Thymus (tissue), 11 donors: Measurements from ENCODE around the gene MIB1. TPM values are rescaled to one million over a fixed set of nuclear protein-coding genes. Genes with fewer than 3 reads are reported as not detected.

Experiments
- DNase-seq, 9 donors: peaks; one replicate each; pipeline ENCODE4 v3.0.0-alpha.2; 2013; ENCODE audit warnings: low spot score in 9 of 9, low read depth in 6 of 9, missing footprints in 1 of 9
- H3K27ac ChIP-seq, 2 donors: one replicate each; pipeline ENCODE4 v1.5.1; 2013; ENCODE audit warnings: control low read depth in 1 of 2, low read depth in 1 of 2, low read length in 1 of 2, mild to moderate bottlenecking in 1 of 2, moderate library complexity in 1 of 2
- H3K27me3 ChIP-seq, 2 donors: one replicate each; pipeline ENCODE4 v1.5.1; 2013; ENCODE audit warnings: low read length in 1 of 2; ENCODE audit not compliant: control insufficient read depth in 2 of 2, insufficient read depth in 1 of 2
- H3K36me3 ChIP-seq, 2 donors: one replicate each; pipeline ENCODE4 v1.5.1; 2013; ENCODE audit warnings: low read length in 1 of 2, mild to moderate bottlenecking in 1 of 2, moderate library complexity in 1 of 2; ENCODE audit not compliant: control insufficient read depth in 2 of 2, insufficient read depth in 2 of 2
- H3K4me1 ChIP-seq, 2 donors: one replicate each; pipeline ENCODE4 v1.5.1; 2013; ENCODE audit warnings: low read length in 2 of 2; ENCODE audit not compliant: control insufficient read depth in 2 of 2, insufficient read depth in 2 of 2
- H3K4me3 ChIP-seq, 2 donors: one replicate each; pipeline ENCODE4 v1.5.1; 2013; ENCODE audit warnings: low read length in 2 of 2, control low read depth in 1 of 2, mild to moderate bottlenecking in 1 of 2
- H3K9me3 ChIP-seq, 2 donors: one replicate each; pipeline ENCODE4 v1.5.1; 2013; ENCODE audit warnings: low read length in 1 of 2, mild to moderate bottlenecking in 1 of 2; ENCODE audit not compliant: control insufficient read depth in 2 of 2, insufficient read depth in 1 of 2
- WGBS: extraction: QIAGEN DNeasy Blood & Tissue Kit; methylation state at CpG from one replicate; pipeline ENCODE4 v1.1.7; 2013; 5-methylcytosine and 5-hydroxymethylcytosine counted together
- polyA plus RNA-seq: library from polyadenylated mRNA; stranded (reverse); fragments of 200-250 nt; gene quantifications from one replicate; pipeline ENCODE4 v1.2.3, GENCODE V29; 2013
- total RNA-seq: library from RNA; stranded (reverse); fragments of 120-200 nt; gene quantifications from one replicate; pipeline ENCODE4 v1.2.4, GENCODE V29; 2013
- donor health status: healthy.

Gene MIB1
- total and polyA plus RNA-seq, 2 donors = 8.8 to 33.2 TPM

DNA sequence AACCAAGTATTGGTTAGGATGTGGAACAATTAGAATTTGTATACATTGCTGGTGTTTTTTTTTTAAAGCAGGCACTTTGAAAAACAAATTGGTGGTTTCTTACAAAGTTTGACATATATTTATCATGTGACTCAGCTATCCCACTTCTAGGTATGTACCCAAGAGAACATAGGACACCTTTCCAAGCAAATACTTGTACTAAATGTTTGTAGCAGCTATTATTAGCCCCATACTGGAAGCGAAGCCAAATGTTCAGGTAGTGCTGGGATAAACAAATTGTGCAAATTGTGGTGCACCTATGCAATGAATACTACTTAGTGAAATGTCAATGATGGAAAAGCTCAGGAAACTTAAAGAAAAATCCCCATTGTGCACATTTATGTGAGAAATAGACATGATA, 101.0 kb downstream of the MIB1 start:
- no peaks in the 10 kb centered on the region for H3K27me3 ChIP-seq
- no peaks in the 10 kb centered on the region for H3K9me3 ChIP-seq
- H3K36me3 ChIP-seq = peaks cover 10 to 16% of the 10 kb centered on the region in 2 donors
- H3K4me1 ChIP-seq = no peaks in the 10 kb centered on the region
- H3K27ac ChIP-seq = no peak overlapping the region
- no peak for DNase-seq
- 95% methylated on average over 1 of the region's 1 CpG for WGBS
- no peak overlapping the region for H3K4me3 ChIP-seq

DNA sequence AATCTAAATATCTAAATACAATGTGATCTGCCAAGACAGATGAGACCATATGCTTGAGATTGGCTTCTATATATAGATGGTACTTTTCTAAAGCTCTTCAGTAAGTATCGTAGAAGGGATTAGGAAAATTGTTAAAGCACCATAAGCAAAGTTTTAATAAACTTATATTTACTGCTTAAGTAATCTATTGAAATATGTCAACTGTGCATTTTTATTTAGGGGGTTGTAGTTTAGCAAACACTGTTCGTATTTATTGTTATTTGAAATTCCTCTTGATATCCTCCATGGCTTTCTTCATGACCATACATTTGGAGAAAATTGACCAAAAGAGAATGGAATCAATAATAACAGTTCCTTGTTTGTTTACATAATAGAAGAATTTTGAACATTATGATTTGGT, 102.7 kb downstream of the MIB1 start:
- no peak overlapping the region for H3K27ac ChIP-seq
- peaks cover 10 to 23% of the 10 kb centered on the region in 2 donors for H3K36me3 ChIP-seq
- WGBS = over 99% methylated on average over 2 of the region's 2 CpGs
- no peaks in the 10 kb centered on the region for H3K9me3 ChIP-seq
- no peak for DNase-seq
- H3K4me3 ChIP-seq = no peak overlapping the region
- H3K27me3 ChIP-seq = no peaks in the 10 kb centered on the region
- H3K4me1 ChIP-seq = no peaks in the 10 kb centered on the region

DNA sequence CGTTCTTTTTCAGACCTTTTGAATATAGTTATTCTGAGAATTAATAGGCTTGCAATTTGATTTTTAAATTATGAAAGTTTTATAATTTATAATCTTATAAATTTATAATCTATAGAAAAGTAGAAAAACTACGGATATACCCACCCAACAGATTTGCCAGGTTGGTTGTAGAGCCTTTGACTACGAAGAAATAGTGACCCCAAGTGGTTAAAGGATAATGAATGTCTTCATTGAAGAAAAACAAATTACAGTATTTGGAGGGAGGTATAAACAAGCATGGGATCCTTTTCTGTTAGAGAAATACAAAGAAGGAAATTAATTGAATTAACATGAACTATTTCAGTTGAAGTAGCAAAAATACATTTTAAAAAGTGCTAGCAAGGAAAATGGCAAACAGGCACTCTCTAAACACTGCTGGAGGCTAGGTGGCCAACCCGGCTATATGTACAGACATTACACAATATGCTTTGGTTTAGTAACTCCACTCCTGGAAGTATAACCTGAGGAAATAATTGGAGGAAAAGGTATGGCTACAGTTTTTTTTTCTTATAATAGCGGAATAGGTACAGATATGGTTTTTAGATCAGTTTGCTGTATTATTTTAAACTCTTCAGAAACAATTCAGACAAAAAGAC, 110.9 kb downstream of the MIB1 start:
- Histone ChIP-seq H3K4me3 (no peak overlapping the region), H3K36me3 (peaks cover 0 to 14% of the 10 kb centered on the region in 2 donors), H3K27ac (no peak overlapping the region), H3K27me3 (no peaks in the 10 kb centered on the region), H3K4me1 (no peaks in the 10 kb centered on the region), H3K9me3 (no peaks in the 10 kb centered on the region)
- DNase-seq = peak in 1 of 9 donors; percentile 30
- WGBS = 93% methylated on average over 5 of the region's 5 CpGs

DNA sequence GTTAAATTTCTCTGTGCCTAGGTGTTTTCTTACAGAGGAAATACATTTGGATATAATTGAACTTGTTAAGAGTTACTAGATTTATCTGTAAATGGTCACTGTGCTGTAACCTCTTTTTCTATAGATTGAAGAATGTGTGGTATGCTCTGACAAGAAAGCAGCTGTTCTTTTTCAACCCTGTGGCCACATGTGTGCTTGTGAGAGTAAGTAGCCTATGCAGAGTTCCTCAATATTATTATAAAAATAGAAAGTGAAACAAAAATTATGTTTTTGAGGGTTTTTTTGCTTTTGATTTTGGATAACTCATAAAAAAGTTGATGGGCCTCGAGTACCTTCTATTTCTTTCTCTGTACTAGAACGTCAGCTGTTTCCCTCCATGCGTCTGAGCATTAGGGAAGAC, 112.4 kb downstream of the MIB1 start:
- WGBS = 34% methylated on average over 3 of the region's 3 CpGs

DNA sequence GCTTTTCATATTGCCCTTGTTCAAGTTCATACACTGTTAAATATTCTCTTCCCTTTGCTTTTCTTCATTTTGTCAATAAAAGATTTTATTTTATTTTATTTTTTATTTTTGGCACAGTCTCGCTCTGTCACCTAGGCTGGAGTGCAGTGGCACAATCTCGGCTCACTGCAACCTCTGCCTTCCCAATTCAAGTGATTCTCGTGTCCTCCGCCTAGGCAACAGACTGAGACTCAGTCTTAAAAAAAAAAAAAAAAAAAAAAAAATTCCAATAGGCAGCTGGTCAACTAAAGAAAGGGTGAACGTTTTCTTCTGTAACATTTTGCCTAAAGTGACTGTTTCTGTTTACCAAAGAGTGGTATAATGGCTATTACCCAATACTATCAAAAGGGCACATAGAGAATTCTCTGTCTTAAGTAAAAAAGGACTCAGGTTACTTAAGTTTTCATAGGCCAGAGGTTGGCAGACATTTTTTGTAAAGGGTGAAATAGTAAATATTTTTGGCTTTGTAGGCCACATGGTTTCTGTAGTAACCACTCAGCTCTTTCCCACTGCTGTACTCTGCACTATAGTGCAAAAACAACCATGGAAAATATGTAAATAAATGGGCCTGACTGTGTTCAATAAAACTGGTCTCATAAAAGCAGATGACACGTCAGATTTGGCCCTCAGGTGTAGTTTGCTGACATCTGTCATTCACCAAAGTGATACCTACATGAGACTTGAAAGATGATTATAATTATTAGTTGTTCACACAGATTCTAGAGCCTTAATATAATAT, 113.4 kb downstream of the MIB1 start:
- H3K9me3 ChIP-seq = no peaks in the 10 kb centered on the region
- no peak overlapping the region for H3K4me3 ChIP-seq
- H3K27me3 ChIP-seq = no peaks in the 10 kb centered on the region
- WGBS = 99% methylated on average over 6 of the region's 6 CpGs
- H3K27ac ChIP-seq = no peak overlapping the region
- H3K4me1 ChIP-seq = no peaks in the 10 kb centered on the region
- DNase-seq = no peak
- H3K36me3 ChIP-seq = peaks cover under 1 to 17% of the 10 kb centered on the region in 2 donors

More for the DNA sequence above, 112.4 kb downstream of the MIB1 start:
- Histone ChIP-seq H3K27me3 (no peaks in the 10 kb centered on the region), H3K9me3 (no peaks in the 10 kb centered on the region), H3K4me1 (no peaks in the 10 kb centered on the region), H3K4me3 (no peak overlapping the region), H3K27ac (peak overlapping the region in 1 of 2 donors; percentile 32), H3K36me3 (peaks cover 0 to 12% of the 10 kb centered on the region in 2 donors)
- DNase-seq = peak in 1 of 9 donors; percentile 23

DNA sequence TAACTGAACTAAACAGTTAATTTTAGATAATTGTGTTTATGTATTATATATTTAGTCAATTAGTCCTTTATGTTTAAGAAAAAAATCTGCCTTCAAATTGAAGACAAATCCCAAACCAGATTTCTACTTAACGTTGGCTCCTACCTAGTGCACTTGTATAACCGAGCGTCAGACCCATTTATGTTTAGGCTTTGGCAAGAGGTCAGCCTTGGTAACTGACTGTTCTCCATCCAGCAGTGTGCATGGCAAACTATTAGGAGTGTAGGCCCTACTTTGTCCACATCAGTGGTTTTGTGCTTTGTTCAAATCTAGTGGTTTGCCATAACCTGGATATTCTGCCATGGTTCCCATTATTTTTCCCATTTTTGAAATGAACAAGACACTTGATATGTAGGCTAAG, 114.8 kb downstream of the MIB1 start:
- Histone ChIP-seq H3K4me3 (no peak overlapping the region), H3K4me1 (no peaks in the 10 kb centered on the region), H3K27me3 (no peaks in the 10 kb centered on the region), H3K27ac (no peak overlapping the region), H3K9me3 (no peaks in the 10 kb centered on the region), H3K36me3 (peaks cover 3 to 20% of the 10 kb centered on the region in 2 donors)
- no peak for DNase-seq
- 98% methylated on average over 3 of the region's 3 CpGs for WGBS

DNA sequence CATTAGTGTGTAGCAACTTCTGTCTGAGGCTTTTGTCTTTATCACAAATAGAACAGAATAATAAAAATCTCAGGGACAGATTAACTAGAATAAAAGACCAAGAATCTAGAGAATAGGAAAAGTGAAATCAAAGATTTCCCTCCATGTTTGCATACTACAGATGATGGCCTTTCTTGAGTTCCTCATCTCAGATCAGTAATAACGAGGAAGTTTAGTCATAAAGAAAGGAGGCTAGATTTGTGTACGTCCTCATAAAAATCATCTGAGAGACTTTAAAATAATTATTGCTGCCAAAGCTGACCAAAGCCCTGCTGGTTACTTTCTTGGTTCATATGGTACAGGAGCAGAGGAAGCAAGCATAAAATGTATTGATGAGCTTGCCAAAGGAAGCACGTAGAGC, 117.3 kb downstream of the MIB1 start:
- Histone ChIP-seq H3K27ac (no peak overlapping the region), H3K4me1 (no peaks in the 10 kb centered on the region), H3K36me3 (peaks cover 7 to 20% of the 10 kb centered on the region in 2 donors), H3K4me3 (no peak overlapping the region), H3K27me3 (no peaks in the 10 kb centered on the region), H3K9me3 (no peaks in the 10 kb centered on the region)
- no peak for DNase-seq
- 96% methylated on average over 3 of the region's 3 CpGs for WGBS

DNA sequence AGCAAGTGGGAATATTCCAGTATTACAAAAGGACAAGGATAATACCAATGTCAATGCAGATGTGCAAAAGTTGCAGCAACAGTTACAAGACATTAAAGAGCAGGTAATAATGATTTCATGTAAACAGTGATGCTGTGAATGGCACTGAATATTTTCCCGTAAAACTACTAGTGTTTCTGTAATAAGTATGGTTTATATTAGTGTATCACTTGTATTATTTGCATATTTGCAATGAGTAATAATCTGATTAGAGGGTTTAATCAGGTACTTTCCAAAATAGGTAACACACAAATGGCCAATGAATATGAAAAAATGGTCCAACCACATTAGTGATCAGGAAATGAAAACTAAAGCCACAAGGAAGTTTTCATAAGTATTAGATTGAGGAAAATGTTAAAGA, 118.0 kb downstream of the MIB1 start:
- no peaks in the 10 kb centered on the region for H3K9me3 ChIP-seq
- H3K4me3 ChIP-seq = no peak overlapping the region
- no peaks in the 10 kb centered on the region for H3K4me1 ChIP-seq
- no peak for DNase-seq
- 96% methylated on average over 1 of the region's 1 CpG for WGBS
- H3K27ac ChIP-seq = no peak overlapping the region
- H3K36me3 ChIP-seq = peaks cover 11 to 16% of the 10 kb centered on the region in 2 donors
- H3K27me3 ChIP-seq = no peaks in the 10 kb centered on the region

DNA sequence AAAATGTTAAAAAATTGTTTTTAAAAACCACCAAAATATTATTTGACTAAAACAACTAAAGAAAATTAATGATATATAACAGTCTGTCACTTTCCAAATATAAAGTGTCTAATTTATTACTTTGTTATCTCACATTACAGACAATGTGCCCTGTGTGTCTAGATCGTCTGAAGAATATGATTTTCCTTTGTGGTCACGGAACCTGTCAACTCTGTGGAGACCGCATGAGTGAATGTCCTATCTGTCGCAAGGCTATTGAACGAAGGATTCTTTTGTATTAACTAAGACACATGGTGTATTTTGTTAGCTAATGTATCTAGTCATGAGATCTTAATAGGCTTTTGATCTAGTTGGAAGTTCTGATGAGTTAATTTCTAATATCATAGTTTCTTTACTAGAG, 123.8 kb downstream of the MIB1 start:
- no peak for DNase-seq
- Histone ChIP-seq H3K27me3 (no peaks in the 10 kb centered on the region), H3K9me3 (no peaks in the 10 kb centered on the region), H3K27ac (no peak overlapping the region), H3K4me1 (no peaks in the 10 kb centered on the region), H3K4me3 (no peak overlapping the region), H3K36me3 (peaks cover 0 to 8% of the 10 kb centered on the region in 2 donors)
- 94% methylated on average over 5 of the region's 5 CpGs for WGBS
